Type B pancreatic cell (in vitro differentiated cells): ENCODE results near the gene NT5DC3. TPM values are rescaled to one million over a fixed set of nuclear protein-coding genes. Genes with fewer than 3 reads are reported as not detected.

ENCODE experiments used
- DNase-seq: peaks from one replicate; pipeline ENCODE4 v3.0.0; 2021; ENCODE audit warnings: mixed read lengths; ENCODE audit not compliant: unreplicated experiment; ENCODE audit errors: extremely low spot score
- H3K27ac Mint-ChIP-seq: 2 replicates; pipeline ENCODE4 v1.8.0; 2021; ENCODE audit warnings: mild to moderate bottlenecking, mixed read lengths
- H3K27me3 Mint-ChIP-seq: 2 replicates; pipeline ENCODE4 v1.8.0; 2021; ENCODE audit warnings: mixed read lengths
- H3K36me3 Mint-ChIP-seq: 2 replicates; pipeline ENCODE4 v1.8.0; 2021; ENCODE audit warnings: mixed read lengths
- H3K4me1 Mint-ChIP-seq: one replicate; pipeline ENCODE4 v1.8.0; 2021; ENCODE audit warnings: mixed read lengths; ENCODE audit not compliant: unreplicated experiment
- H3K4me3 Mint-ChIP-seq: 2 replicates; pipeline ENCODE4 v1.8.0; 2021; ENCODE audit warnings: mild to moderate bottlenecking, mixed read lengths
- H3K9me3 Mint-ChIP-seq: 2 replicates; pipeline ENCODE4 v1.8.0; 2021; ENCODE audit warnings: mixed read lengths
- total RNA-seq: library from RNA; stranded (reverse); gene quantifications from 2 replicates; pipeline ENCODE4 v1.2.1, GENCODE V29; 2021; ENCODE audit warnings: low replicate concordance
- TF ChIP-seq, protein P1 (sequence below): fragments of 200-600 bp; sonication (generic); conservative IDR thresholded peaks from 2 replicates; pipeline ENCODE4 v1.5.0; 2021; ENCODE audit warnings: antibody characterized with exemption, mild to moderate bottlenecking

NT5DC3 gene
- total RNA-seq, 1 donor from 2014 or later = 16.3 TPM

DNA sequence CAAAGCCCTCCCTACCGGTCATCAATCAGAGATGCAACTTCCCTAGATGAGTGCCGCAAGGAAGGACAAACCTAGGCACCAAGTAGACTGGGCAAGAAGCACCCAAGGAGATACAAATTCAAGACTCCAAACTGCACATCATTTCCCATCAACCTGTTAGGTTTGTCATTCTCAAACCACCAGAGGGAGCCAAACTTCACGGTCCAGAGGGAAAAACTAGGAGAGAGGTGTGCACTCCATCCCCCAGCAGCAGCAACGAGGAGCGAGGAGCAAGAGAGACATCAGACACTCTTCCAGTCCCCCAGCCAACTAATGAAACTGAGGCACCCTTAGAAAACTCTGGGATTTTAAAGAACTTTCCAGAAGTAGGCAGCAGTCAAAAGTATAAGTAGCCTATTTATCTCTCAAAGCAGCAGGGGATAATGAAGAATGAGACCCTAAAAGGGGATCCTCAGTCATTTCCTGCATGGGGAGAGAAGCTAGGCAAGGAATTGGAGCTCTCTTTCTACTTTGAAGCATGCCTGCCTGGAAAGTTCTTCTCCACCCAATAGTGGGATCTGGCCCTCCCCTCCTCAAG lies 37.0 kb upstream of the NT5DC3 start:
- H3K27me3 Mint-ChIP-seq = peaks cover 7% of the 10 kb centered on the region
- H3K9me3 Mint-ChIP-seq = no peaks in the 10 kb centered on the region
- TF ChIP-seq, protein P1, sequence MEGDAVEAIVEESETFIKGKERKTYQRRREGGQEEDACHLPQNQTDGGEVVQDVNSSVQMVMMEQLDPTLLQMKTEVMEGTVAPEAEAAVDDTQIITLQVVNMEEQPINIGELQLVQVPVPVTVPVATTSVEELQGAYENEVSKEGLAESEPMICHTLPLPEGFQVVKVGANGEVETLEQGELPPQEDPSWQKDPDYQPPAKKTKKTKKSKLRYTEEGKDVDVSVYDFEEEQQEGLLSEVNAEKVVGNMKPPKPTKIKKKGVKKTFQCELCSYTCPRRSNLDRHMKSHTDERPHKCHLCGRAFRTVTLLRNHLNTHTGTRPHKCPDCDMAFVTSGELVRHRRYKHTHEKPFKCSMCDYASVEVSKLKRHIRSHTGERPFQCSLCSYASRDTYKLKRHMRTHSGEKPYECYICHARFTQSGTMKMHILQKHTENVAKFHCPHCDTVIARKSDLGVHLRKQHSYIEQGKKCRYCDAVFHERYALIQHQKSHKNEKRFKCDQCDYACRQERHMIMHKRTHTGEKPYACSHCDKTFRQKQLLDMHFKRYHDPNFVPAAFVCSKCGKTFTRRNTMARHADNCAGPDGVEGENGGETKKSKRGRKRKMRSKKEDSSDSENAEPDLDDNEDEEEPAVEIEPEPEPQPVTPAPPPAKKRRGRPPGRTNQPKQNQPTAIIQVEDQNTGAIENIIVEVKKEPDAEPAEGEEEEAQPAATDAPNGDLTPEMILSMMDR = peak; percentile 87
- no peak overlapping the region for H3K27ac Mint-ChIP-seq
- H3K36me3 Mint-ChIP-seq = no peaks in the 10 kb centered on the region
- no peak for DNase-seq
- peaks cover 19% of the 10 kb centered on the region for H3K4me1 Mint-ChIP-seq
- no peak overlapping the region for H3K4me3 Mint-ChIP-seq

DNA sequence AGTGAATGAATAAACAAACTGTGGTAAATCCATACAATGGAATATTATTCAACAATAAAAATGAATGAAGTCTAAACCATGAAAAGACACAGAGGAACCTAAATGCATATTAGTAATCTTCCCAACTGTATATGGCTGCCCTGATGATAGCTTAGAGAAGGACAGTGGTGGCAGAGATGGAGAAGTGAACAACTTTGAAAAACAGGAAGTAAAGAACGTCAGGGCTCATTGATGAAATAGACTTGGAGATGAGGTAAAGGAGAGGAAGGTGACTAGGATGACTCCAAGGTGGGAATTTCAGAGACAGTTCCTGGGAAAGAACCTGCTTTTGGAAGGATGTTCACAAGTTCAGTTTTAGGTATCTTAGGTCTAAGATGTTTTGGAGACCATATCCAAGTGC lies 36.3 kb upstream of the NT5DC3 start:
- H3K27me3 Mint-ChIP-seq = peaks cover 7% of the 10 kb centered on the region
- DNase-seq = no peak
- TF ChIP-seq, protein P1 = no peak
- H3K4me1 Mint-ChIP-seq = peaks cover 19% of the 10 kb centered on the region
- H3K36me3 Mint-ChIP-seq = no peaks in the 10 kb centered on the region
- no peaks in the 10 kb centered on the region for H3K9me3 Mint-ChIP-seq
- H3K4me3 Mint-ChIP-seq = no peak overlapping the region
- no peak overlapping the region for H3K27ac Mint-ChIP-seq

DNA sequence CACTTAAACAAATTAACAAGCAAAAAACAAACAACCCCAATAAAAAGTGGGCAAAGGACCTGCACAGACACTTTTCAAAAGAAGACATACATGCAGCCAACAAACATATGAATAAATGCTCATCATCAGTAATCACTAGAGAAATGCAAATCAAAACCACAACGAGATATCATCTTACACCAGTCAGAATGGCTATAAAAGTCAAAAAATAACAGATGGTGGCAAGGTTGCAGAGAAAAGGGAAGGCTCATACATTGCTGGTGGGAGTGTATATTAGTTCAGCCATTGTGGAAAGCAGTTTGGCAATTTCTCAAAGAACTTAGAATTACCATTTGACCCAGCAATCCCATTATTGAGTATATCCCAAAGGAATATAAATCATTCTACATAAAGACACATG lies 34.6 kb upstream of the NT5DC3 start:
- Mint-ChIP-seq H3K27me3 (peaks cover 7% of the 10 kb centered on the region), H3K9me3 (no peaks in the 10 kb centered on the region), H3K36me3 (no peaks in the 10 kb centered on the region), H3K4me3 (no peak overlapping the region), H3K27ac (no peak overlapping the region), H3K4me1 (peaks cover 7% of the 10 kb centered on the region)
- DNase-seq = no peak
- TF ChIP-seq, protein P1 = no peak

DNA sequence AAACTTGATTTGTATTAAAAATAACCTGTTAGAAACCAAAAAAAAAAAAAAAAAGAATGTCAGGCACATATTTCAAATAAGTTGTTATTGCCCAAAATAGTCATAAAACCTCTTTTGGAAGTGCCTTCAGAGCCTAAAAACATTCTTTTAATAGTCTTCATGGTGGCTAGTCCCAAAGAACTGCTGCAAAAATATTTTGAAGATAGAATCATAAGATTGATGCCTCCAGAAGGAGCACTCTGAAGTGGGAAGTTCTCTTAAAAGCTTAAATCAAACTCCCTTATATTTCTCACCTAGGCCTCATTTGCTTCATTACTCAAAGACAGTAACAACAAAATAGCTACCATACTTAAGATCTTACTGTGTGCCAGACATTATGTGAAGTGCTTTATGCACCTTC lies 27.2 kb upstream of the NT5DC3 start:
- H3K27me3 Mint-ChIP-seq = no peaks in the 10 kb centered on the region
- no peak for DNase-seq
- H3K27ac Mint-ChIP-seq = peak overlapping the region; percentile 57
- H3K4me1 Mint-ChIP-seq = peaks cover 3% of the 10 kb centered on the region
- no peaks in the 10 kb centered on the region for H3K36me3 Mint-ChIP-seq
- H3K9me3 Mint-ChIP-seq = peaks cover 4% of the 10 kb centered on the region
- no peak overlapping the region for H3K4me3 Mint-ChIP-seq
- TF ChIP-seq, protein P1 = no peak

DNA sequence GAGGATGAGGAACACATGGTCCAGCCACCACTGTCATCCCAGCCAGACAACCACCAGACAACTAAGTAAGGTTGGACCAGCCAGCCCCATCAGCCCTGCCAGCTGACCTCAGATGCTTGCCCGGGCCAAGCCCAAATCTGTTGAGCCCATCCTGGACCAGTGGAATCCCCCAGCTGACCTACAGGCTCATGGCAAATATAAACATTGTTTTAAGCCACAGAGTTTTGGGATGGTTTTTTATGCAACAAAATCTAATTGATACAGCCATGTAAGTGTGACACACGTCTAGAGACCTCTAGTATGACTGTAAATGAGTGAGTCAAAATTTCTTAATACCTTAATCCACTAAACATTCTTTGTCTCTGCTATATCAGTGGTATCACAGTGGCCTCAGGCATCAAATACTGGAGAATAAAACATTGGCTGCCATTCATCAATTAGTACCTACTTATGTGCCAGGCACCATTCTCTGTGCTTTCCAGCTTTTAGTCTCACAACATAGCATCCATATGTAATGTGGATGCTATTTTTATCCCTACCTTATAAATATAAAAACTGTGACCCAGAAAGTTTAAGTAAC lies 24.2 kb upstream of the NT5DC3 start:
- Mint-ChIP-seq H3K9me3 (peaks cover 4% of the 10 kb centered on the region), H3K27me3 (no peaks in the 10 kb centered on the region), H3K27ac (no peak overlapping the region), H3K4me3 (no peak overlapping the region), H3K36me3 (no peaks in the 10 kb centered on the region), H3K4me1 (peaks cover 8% of the 10 kb centered on the region)
- TF ChIP-seq, protein P1 = no peak
- no peak for DNase-seq
